Osteoblast (primary cell): ENCODE data around the gene TRPV4. TPM values are rescaled to one million over a fixed set of nuclear protein-coding genes. Genes with fewer than 3 reads are reported as not detected.
A peak's percentile ranks its signal among the peaks of the same experiment; 100 is the strongest.

Experiments used
- DNase-seq: peaks from one replicate; pipeline ENCODE4 v3.0.0; 2011; ENCODE audit warnings: low spot score, mixed read lengths; ENCODE audit not compliant: insufficient read length; ENCODE audit errors: missing footprints
- H2AFZ ChIP-seq: 2 replicates; pipeline ENCODE4 v1.6.0; 2011; ENCODE audit warnings: mild to moderate bottlenecking, low read length
- H3K27ac ChIP-seq: 2 replicates; pipeline ENCODE4 v1.5.1; 2011; ENCODE audit warnings: mild to moderate bottlenecking, low read depth, low read length, moderate library complexity
- H3K27me3 ChIP-seq: 2 replicates; pipeline ENCODE4 v1.6.0; 2012; ENCODE audit warnings: mild to moderate bottlenecking, control low read depth, inconsistent platforms, low read length, moderate library complexity; ENCODE audit not compliant: insufficient read depth
- H3K36me3 ChIP-seq: 2 replicates; pipeline ENCODE4 v1.5.1; 2011; ENCODE audit warnings: mild to moderate bottlenecking, low read length, control low read depth, moderate library complexity; ENCODE audit not compliant: insufficient read depth
- H3K4me1 ChIP-seq: 2 replicates; pipeline ENCODE4 v1.5.1; 2011; ENCODE audit warnings: mild to moderate bottlenecking, low read length, control low read depth, moderate library complexity; ENCODE audit not compliant: insufficient read depth
- H3K4me2 ChIP-seq: 2 replicates; pipeline ENCODE4 v1.6.0; 2011; ENCODE audit warnings: mild to moderate bottlenecking, low read length; ENCODE audit not compliant: insufficient read depth
- H3K4me3 ChIP-seq: fragments of 200-600 bp; sonication (generic); 3 replicates; pipeline ENCODE4 v1.5.1; 2012; ENCODE audit warnings: mild to moderate bottlenecking, low read length, inconsistent platforms; ENCODE audit not compliant: insufficient read depth
- H3K79me2 ChIP-seq: 2 replicates; pipeline ENCODE4 v1.6.0; 2012; ENCODE audit warnings: mild to moderate bottlenecking, low read length, control low read depth, inconsistent platforms; ENCODE audit not compliant: insufficient read depth
- H3K9me3 ChIP-seq: 2 replicates; pipeline ENCODE4 v1.5.1; 2011; ENCODE audit warnings: low read depth, low read length, control low read depth
- H4K20me1 ChIP-seq: 2 replicates; pipeline ENCODE4 v1.6.0; 2012; ENCODE audit warnings: mild to moderate bottlenecking, low read length, control low read depth; ENCODE audit not compliant: insufficient read depth
- total RNA-seq: library from RNA; depleted of rRNA; stranded (reverse); fragments of >200 nt; gene quantifications from 2 replicates; pipeline ENCODE4 v1.2.3, GENCODE V29; 2012
- TF ChIP-seq, protein P1 (sequence below): IDR thresholded peaks from 2 replicates; pipeline ENCODE4 v1.5.1; 2011; ENCODE audit warnings: mild to moderate bottlenecking, low read depth, low read length, moderate library complexity; ENCODE audit errors: extremely low read depth

TRPV4 gene
- total RNA-seq, 1 donor, result 5.8 TPM

DNA sequence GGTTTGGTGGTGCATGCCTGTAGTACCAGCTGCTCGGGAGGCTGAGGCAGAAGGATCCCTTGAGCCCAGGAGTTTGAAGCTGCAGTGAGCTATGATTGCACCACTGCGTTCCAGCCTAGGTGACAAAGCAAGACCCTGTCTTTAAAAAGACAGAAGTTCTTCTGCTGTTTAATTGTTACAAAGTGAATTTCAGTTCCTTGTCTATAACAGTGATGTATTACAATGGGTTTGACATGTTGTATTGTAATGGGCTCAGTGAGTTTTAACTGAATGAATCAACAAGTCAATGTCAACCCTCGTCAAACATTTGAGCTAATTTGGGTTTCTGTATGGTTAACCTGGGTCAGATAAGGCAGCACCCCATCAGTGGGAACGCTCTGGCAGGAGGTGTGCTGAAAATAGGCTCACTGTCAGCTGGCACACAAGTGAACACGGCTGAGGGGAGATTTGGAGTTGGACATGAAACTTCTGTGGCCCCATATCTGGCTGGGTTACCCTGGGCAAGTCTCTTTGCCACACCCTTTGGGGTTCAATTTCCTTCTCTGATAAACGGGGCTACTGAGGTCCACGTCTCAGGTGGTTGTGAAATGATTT lies 14.0 kb upstream of the TRPV4 start:
- peaks cover 4% of the 10 kb centered on the region for H3K36me3 ChIP-seq
- peaks cover 9% of the 10 kb centered on the region for H3K4me1 ChIP-seq
- TF ChIP-seq, protein P1, sequence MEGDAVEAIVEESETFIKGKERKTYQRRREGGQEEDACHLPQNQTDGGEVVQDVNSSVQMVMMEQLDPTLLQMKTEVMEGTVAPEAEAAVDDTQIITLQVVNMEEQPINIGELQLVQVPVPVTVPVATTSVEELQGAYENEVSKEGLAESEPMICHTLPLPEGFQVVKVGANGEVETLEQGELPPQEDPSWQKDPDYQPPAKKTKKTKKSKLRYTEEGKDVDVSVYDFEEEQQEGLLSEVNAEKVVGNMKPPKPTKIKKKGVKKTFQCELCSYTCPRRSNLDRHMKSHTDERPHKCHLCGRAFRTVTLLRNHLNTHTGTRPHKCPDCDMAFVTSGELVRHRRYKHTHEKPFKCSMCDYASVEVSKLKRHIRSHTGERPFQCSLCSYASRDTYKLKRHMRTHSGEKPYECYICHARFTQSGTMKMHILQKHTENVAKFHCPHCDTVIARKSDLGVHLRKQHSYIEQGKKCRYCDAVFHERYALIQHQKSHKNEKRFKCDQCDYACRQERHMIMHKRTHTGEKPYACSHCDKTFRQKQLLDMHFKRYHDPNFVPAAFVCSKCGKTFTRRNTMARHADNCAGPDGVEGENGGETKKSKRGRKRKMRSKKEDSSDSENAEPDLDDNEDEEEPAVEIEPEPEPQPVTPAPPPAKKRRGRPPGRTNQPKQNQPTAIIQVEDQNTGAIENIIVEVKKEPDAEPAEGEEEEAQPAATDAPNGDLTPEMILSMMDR, result no peak
- DNase-seq, result peak; percentile 50
- no peaks in the 10 kb centered on the region for H3K27me3 ChIP-seq
- no peaks in the 10 kb centered on the region for H4K20me1 ChIP-seq
- no peak overlapping the region for H2AFZ ChIP-seq
- no peaks in the 10 kb centered on the region for H3K9me3 ChIP-seq
- H3K79me2 ChIP-seq, result no peaks in the 10 kb centered on the region
- H3K27ac ChIP-seq, result no peak overlapping the region
- no peak overlapping the region for H3K4me3 ChIP-seq
- no peak overlapping the region for H3K4me2 ChIP-seq

DNA sequence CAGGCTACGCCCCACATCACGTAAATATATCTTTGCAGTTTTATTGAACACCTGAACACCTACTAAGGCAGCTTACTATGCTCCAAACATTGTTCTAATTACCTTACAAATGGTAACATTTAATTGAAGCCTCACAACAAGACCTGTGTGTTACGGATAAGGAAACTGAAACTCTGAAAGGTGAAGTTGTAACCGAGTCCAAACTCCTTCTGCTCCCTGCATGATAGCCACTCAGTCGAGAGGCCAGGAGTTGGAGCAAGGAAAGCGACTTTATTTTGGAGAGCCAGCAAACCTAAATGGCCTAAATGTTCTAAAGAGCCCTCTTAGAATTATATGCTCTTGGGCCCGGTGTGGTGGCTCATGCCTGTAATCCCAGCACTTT lies 12.6 kb upstream of the TRPV4 start:
- H3K79me2 ChIP-seq, result no peaks in the 10 kb centered on the region
- no peaks in the 10 kb centered on the region for H3K9me3 ChIP-seq
- TF ChIP-seq, protein P1, result no peak
- no peak overlapping the region for H3K27ac ChIP-seq
- H3K4me1 ChIP-seq, result peaks cover 9% of the 10 kb centered on the region
- peak; percentile 34 for DNase-seq
- H3K4me2 ChIP-seq, result peak overlapping the region; percentile 83
- H3K27me3 ChIP-seq, result no peaks in the 10 kb centered on the region
- H2AFZ ChIP-seq, result peak overlapping the region; percentile 94
- H3K36me3 ChIP-seq, result no peaks in the 10 kb centered on the region
- peak overlapping the region; percentile 62 for H3K4me3 ChIP-seq
- no peaks in the 10 kb centered on the region for H4K20me1 ChIP-seq

DNA sequence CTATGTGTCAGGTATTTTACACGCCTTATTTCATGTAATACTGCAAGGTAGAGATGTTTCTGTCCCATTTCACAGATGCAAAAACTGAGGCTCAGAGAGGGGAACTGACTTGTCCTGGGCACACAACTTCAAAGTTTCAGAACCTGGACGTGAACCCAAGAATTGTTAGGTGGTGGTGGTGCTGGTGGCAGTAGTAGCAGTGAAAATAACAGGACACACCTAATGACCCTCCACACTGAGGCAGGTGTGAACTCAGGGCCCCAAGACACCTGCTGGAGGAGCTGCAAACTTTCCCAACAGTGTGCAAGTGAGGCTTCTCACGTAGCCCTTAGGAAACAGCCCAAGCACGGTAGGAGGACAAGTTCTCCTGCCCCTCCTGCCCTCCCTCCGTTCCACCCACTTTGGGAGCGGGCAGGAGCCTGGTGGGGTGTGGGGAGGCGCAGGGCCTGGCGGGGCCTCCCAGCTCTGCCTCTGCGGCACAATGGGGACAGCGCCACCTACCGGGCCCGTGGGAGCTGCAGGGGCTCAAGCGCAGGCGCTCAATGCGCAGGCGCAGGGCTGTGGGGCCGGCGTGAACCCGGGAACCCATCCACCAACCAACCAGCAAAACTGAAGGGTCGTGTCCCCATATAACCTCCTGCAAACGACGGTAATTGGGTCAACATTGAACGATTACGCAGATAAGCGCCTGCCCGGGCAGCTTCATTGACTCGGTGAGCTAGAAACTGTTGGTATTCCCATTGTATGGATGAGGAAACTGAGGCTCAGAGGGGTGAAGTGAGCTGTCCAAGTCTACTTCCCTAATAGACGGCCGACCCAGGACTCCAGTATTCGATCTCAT lies 12.0 kb upstream of the TRPV4 start:
- Histone ChIP-seq H3K4me1 (peaks cover 9% of the 10 kb centered on the region), H2AFZ (peak overlapping the region; percentile 94), H3K4me2 (peak overlapping the region; percentile 83), H3K36me3 (no peaks in the 10 kb centered on the region), H3K27me3 (no peaks in the 10 kb centered on the region), H3K9me3 (no peaks in the 10 kb centered on the region), H4K20me1 (no peaks in the 10 kb centered on the region), H3K79me2 (no peaks in the 10 kb centered on the region), H3K27ac (no peak overlapping the region), H3K4me3 (peak overlapping the region; percentile 62)
- peak; percentile 98 for DNase-seq
- TF ChIP-seq, protein P1, result peak; percentile 97

DNA sequence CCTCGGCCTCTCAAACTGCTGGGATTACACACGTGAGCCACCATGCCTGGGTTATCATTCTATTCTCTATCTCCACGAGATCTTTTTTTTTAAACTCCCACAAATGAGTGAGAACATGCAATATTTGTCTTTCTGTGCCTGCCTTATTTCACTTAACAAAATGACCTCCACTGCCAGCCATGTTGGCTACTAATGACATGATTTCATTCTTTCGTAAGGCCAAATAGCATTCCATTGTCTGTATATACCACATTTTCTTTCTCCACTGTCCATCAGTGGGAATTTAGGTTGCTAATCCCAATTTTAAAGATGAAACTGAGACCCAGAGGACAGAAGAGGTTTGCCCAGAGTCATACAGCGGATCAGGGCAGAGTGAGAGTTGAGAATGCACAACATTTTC lies 10.9 kb upstream of the TRPV4 start:
- DNase-seq, result peak; percentile 22
- Histone ChIP-seq H3K79me2 (no peaks in the 10 kb centered on the region), H3K9me3 (no peaks in the 10 kb centered on the region), H3K4me3 (no peak overlapping the region), H3K36me3 (no peaks in the 10 kb centered on the region), H4K20me1 (no peaks in the 10 kb centered on the region), H3K27me3 (no peaks in the 10 kb centered on the region), H3K4me2 (no peak overlapping the region), H3K4me1 (peaks cover 9% of the 10 kb centered on the region), H3K27ac (no peak overlapping the region), H2AFZ (no peak overlapping the region)
- TF ChIP-seq, protein P1, result no peak
